A673 (cell line): ENCODE measurements around the gene GNG7. TPM values are rescaled to one million over a fixed set of nuclear protein-coding genes. Genes with fewer than 3 reads are reported as not detected.

ENCODE experiments used
- BruUV-seq: library from RNA; stranded (reverse); fragments of 400-500 nt; replicated peaks from 2 replicates; lab custom pipeline; 2021; lab: Mats Ljungman, UMichigan
- CTCF ChIA-PET: fragments of 300-600 bp; sonication (Branson Sonifier 250); formaldehyde crosslinking; loops from one replicate; lab custom pipeline; 2022; ENCODE audit warnings: antibody characterized with exemption; lab: Charles Lee
- POLR2A ChIA-PET: fragments of 300-600 bp; sonication (Branson Sonifier 250); formaldehyde crosslinking; loops from one replicate; lab custom pipeline; 2022; ENCODE audit warnings: antibody characterized with exemption; ENCODE audit not compliant: low non-redundant PET; lab: Charles Lee
- DNase-seq: peaks from one replicate; pipeline ENCODE4 v3.0.0-alpha.2; 2015; ENCODE audit warnings: low spot score
- H3K27ac ChIP-seq: fragments of 200-600 bp; sonication (generic); 2 replicates; pipeline ENCODE4 v1.5.1; 2016; ENCODE audit warnings: mixed run types, low read depth, mild to moderate bottlenecking, mixed read lengths, antibody characterized with exemption, low read length; ENCODE audit not compliant: poor library complexity, severe bottlenecking
- H3K27me3 ChIP-seq: fragments of 200-600 bp; sonication (generic); replicated peaks from 2 replicates; pipeline ENCODE4 v1.6.1; 2017; ENCODE audit warnings: mixed run types, low read depth, mild to moderate bottlenecking, mixed read lengths, antibody characterized with exemption, low read length; ENCODE audit not compliant: insufficient read depth, poor library complexity
- H3K36me3 ChIP-seq: fragments of 200-600 bp; sonication (generic); 2 replicates; pipeline ENCODE4 v1.6.1; 2016; ENCODE audit warnings: mixed run types, mild to moderate bottlenecking, mixed read lengths, antibody characterized with exemption, low read length; ENCODE audit not compliant: insufficient read depth, poor library complexity, severe bottlenecking
- H3K4me1 ChIP-seq: fragments of 200-600 bp; sonication (generic); 2 replicates; pipeline ENCODE4 v1.6.1; 2017; ENCODE audit warnings: mixed run types, mild to moderate bottlenecking, mixed read lengths, antibody characterized with exemption, low read length; ENCODE audit not compliant: insufficient read depth, poor library complexity, severe bottlenecking
- H3K4me3 ChIP-seq: fragments of 200-600 bp; sonication (generic); 2 replicates; pipeline ENCODE4 v1.5.1; 2016; ENCODE audit warnings: low read depth, mixed run types, mild to moderate bottlenecking, mixed read lengths, low read length; ENCODE audit not compliant: poor library complexity, severe bottlenecking
- H3K9me3 ChIP-seq: fragments of 200-600 bp; sonication (generic); 2 replicates; pipeline ENCODE4 v1.6.1; 2016; ENCODE audit warnings: mixed run types, low read depth, mild to moderate bottlenecking, mixed read lengths, antibody characterized with exemption, low read length; ENCODE audit not compliant: poor library complexity, severe bottlenecking
- EZH2 ChIP-seq: fragments of 200-600 bp; sonication (generic); IDR thresholded peaks from 2 replicates; pipeline ENCODE4 v1.6.1; 2017; ENCODE audit warnings: borderline replicate concordance, low read depth, mild to moderate bottlenecking, mixed read lengths, antibody characterized with exemption, low read length; ENCODE audit not compliant: poor library complexity, severe bottlenecking
- intact Hi-C: fragments of 100-400 bp; cut with micrococcal nuclease; formaldehyde crosslinking; loops from one replicate; pipeline ENCODE4 v1.10.0; 2022; ENCODE audit not compliant: unreplicated experiment
- total RNA-seq: library from RNA; stranded (reverse); gene quantifications from 2 replicates; pipeline ENCODE4 v1.2.3, GENCODE V29; 2021
- TF ChIP-seq, protein P1 (sequence below): fragments of 300-800, 200-600 bp; sonication (generic); conservative IDR thresholded peaks from 2 replicates; pipeline ENCODE4 v1.5.1; 2017; ENCODE audit warnings: low read depth, mild to moderate bottlenecking, antibody characterized with exemption, low read length, moderate library complexity, mixed read lengths

The GNG7 gene
- total RNA-seq, 1 experiment from 2014 or later = 0.30 TPM

DNA sequence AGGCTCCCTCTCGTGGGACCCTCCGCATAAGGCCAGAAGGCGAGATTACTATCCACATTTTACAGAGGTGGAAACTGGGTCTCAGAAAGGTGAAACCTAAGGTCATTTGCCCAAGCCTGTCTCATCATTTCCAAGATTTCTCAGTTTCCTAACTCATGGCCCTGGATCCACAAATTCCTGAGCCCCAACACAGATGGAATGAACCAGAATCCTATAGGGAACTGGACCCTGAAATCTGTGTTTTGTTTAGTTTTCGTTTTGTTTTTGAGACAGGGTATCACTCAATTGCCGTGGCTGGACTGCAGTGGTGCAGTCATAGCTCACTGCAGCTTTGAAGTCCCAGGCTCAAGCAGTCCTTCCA is 563 bp upstream of the GNG7 start:
- H3K9me3 ChIP-seq = no peaks in the 10 kb centered on the region
- ChIA-PET POLR2A (no interaction called here), CTCF (no interaction called here)
- H3K4me3 ChIP-seq = no peak overlapping the region
- intact Hi-C loops = no loop called here
- H3K27me3 ChIP-seq = peaks cover 25% of the 10 kb centered on the region
- no peak for DNase-seq
- no peaks in the 10 kb centered on the region for H3K36me3 ChIP-seq
- no peak overlapping the region for H3K27ac ChIP-seq
- no TSS peak for BruUV-seq
- H3K4me1 ChIP-seq = no peaks in the 10 kb centered on the region
- TF ChIP-seq, protein P1, sequence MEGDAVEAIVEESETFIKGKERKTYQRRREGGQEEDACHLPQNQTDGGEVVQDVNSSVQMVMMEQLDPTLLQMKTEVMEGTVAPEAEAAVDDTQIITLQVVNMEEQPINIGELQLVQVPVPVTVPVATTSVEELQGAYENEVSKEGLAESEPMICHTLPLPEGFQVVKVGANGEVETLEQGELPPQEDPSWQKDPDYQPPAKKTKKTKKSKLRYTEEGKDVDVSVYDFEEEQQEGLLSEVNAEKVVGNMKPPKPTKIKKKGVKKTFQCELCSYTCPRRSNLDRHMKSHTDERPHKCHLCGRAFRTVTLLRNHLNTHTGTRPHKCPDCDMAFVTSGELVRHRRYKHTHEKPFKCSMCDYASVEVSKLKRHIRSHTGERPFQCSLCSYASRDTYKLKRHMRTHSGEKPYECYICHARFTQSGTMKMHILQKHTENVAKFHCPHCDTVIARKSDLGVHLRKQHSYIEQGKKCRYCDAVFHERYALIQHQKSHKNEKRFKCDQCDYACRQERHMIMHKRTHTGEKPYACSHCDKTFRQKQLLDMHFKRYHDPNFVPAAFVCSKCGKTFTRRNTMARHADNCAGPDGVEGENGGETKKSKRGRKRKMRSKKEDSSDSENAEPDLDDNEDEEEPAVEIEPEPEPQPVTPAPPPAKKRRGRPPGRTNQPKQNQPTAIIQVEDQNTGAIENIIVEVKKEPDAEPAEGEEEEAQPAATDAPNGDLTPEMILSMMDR = no peak
- no peak for TF ChIP-seq EZH2

DNA sequence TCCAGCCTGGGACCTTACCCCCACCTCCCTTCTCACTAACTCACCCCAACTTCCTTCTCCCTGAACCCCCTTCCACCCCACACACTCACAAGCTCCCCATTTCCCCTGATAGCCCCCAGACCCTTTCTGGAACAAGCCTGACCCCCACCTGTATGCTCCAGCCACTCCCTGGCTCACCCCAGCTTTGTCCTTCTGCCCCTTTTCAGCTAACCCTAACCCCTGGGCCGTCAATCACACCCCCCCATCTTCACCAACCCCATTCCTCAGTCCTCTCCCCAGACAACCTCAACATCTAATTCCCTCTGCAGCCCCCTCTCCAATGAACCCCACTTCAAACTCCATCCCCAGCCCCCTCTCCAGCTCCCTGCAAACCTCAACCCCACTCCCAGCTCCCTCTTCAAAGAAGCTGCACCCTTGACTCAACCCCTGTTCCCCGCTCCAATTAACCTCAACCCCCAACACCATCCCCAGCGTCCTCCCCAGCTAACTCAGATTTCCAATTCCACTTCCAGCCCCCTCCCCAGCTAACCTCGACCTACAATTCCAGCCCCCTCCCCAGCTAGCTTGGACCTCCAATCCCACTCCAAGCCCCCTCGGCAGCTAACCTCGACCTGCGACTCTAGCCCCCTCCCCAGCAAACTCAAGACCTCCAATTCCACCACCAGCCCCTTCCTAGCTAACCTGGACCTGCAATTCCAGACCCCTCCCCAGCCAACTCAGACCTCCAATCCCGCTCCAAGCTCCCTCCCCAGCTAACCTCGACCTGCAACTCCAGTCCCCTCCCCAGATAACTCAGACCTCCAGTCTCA is 929 bp downstream of the GNG7 start:
- ChIA-PET POLR2A (no interaction called here), CTCF (no interaction called here)
- H3K4me3 ChIP-seq = peak overlapping the region; percentile 70

DNA sequence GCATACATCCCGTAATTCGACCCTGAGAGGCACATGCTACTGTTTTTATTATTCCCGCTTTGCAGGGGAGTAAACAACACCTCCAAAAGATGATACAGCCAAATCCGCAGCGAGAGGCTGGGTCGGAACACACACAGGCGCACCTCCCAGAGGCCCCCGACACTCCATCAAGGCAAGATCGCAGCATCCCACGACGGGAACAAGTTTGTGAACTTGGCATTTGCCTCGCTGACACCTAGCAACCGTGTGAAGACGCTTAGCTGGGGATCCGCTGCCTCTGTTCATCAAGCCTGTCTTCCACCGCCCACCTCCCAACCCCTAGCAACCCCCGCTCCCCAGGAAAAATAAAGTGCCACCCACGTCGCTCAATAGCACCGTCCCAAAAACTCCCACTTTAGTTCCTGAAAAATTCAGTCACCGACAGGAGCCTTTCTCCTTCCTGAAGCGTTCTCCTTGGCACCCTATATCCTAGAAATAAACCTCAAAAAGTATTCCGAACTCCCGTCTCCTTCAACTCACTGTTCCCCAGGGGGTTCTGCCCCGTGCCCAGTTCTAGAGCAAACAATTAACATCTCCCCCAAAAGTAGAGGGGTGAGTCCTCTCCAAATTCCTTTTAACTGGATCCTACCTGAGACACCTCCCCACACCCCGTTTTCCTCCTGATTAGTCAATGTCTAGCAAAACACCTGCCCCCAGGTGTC is 1.7 kb downstream of the GNG7 start:
- H3K4me3 ChIP-seq = no peak overlapping the region
- ChIA-PET CTCF (no interaction called here), POLR2A (no interaction called here)
- peaks cover 25% of the 10 kb centered on the region for H3K27me3 ChIP-seq
- intact Hi-C loops = no loop called here
- H3K27ac ChIP-seq = no peak overlapping the region
- no peak for DNase-seq
- H3K36me3 ChIP-seq = no peaks in the 10 kb centered on the region
- H3K9me3 ChIP-seq = no peaks in the 10 kb centered on the region
- BruUV-seq = no TSS peak
- TF ChIP-seq EZH2 = peak; percentile 38
- TF ChIP-seq, protein P1 = no peak
- H3K4me1 ChIP-seq = no peaks in the 10 kb centered on the region

More for the DNA sequence above, 929 bp downstream of the GNG7 start:
- intact Hi-C loops = no loop called here
- no peaks in the 10 kb centered on the region for H3K9me3 ChIP-seq
- no peaks in the 10 kb centered on the region for H3K36me3 ChIP-seq
- no peak for DNase-seq
- H3K27me3 ChIP-seq = peaks cover 25% of the 10 kb centered on the region
- TF ChIP-seq, protein P1 = no peak
- no peak for TF ChIP-seq EZH2
- H3K27ac ChIP-seq = no peak overlapping the region
- no peaks in the 10 kb centered on the region for H3K4me1 ChIP-seq
- BruUV-seq = no TSS peak
